ENCODE measurements around the gene TRIP12. TPM values are rescaled to one million over a fixed set of nuclear protein-coding genes. Genes with fewer than 3 reads are reported as not detected.

TRIP12 gene
- total RNA-seq, 4 donors from 2014 or later, result 156 to 182 (median 168) TPM

DNA sequence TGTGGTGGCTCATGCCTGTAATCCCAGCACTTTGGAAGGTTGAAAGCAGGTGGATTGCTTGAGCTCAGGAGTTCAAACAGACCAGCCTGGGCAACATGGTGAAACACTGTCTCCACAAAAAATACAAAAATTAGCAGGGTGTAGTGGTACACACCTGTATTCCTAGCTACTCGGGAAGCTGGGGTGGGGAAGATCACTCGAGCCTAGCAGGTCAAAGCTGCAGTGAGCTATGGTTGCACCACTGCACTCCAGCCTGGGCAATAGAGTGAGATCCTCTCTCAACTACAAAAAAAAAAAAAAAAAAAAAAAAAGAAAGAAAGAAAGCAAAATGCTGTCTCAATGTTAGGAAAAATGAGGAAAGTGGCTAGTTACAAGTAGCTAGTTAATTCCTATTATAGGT lies 56.8 kb downstream of the TRIP12 start:
- H3K27me3 ChIP-seq, result no peaks in the 10 kb centered on the region
- H3K9me3 ChIP-seq, result no peaks in the 10 kb centered on the region
- WGBS, result 94% methylated on average over 2 of the region's 2 CpGs
- no peak overlapping the region for H3K4me3 ChIP-seq
- H3K4me1 ChIP-seq, result peaks cover 0 to 24% (median 17%) of the 10 kb centered on the region in 4 donors
- no peak for DNase-seq (ENCODE audit: extremely low spot score)
- intact Hi-C loops (cut with DNase I), result no loop called here
- TF ChIP-seq EP300 (IDR thresholded peaks at IDR 0.05), result no peak
- TF ChIP-seq POLR2A (IDR thresholded peaks at IDR 0.05; ENCODE audit: low read depth), result no peak
- no peak for TF ChIP-seq CTCF (IDR thresholded peaks at IDR 0.05)
- TF ChIP-seq POLR2AphosphoS5 (IDR thresholded peaks at IDR 0.05), result no peak
- H3K36me3 ChIP-seq, result peaks cover 0 to 4% (median 0%) of the 10 kb centered on the region in 4 donors
- H3K27ac ChIP-seq (replicated peaks in 1 of 4), result no peak overlapping the region

GRCh38 chr2:229861431-229861830 lies 60.4 kb downstream of the TRIP12 start:
- no peak for DNase-seq (ENCODE audit: extremely low spot score)
- Histone ChIP-seq H3K4me3 (no peak overlapping the region), H3K27ac (replicated peaks in 1 of 4) (no peak overlapping the region), H3K4me1 (peaks cover 0 to 9% (median 4%) of the 10 kb centered on the region in 4 donors), H3K36me3 (peaks cover 14 to 27% (median 20%) of the 10 kb centered on the region in 4 donors), H3K27me3 (no peaks in the 10 kb centered on the region), H3K9me3 (no peaks in the 10 kb centered on the region)
- intact Hi-C loops (cut with DNase I), result no loop called here
- TF ChIP-seq CTCF (IDR thresholded peaks at IDR 0.05) (no peak), EP300 (IDR thresholded peaks at IDR 0.05) (no peak), POLR2A (IDR thresholded peaks at IDR 0.05; ENCODE audit: low read depth) (no peak), POLR2AphosphoS5 (IDR thresholded peaks at IDR 0.05) (no peak)

GRCh38 chr2:229860334-229860733 lies 61.5 kb downstream of the TRIP12 start:
- H3K4me1 ChIP-seq, result peaks cover 0 to 6% (median 0%) of the 10 kb centered on the region in 4 donors
- WGBS, result 100% methylated on average over 1 of the region's 1 CpG
- H3K36me3 ChIP-seq, result peaks cover 14 to 32% (median 20%) of the 10 kb centered on the region in 4 donors
- no peak for DNase-seq (ENCODE audit: extremely low spot score)
- H3K27ac ChIP-seq (replicated peaks in 1 of 4), result no peak overlapping the region
- no peaks in the 10 kb centered on the region for H3K27me3 ChIP-seq
- no peak for TF ChIP-seq POLR2A (IDR thresholded peaks at IDR 0.05; ENCODE audit: low read depth)
- no peak for TF ChIP-seq POLR2AphosphoS5 (IDR thresholded peaks at IDR 0.05)
- no peak for TF ChIP-seq EP300 (IDR thresholded peaks at IDR 0.05)
- no peak for TF ChIP-seq CTCF (IDR thresholded peaks at IDR 0.05)
- no peaks in the 10 kb centered on the region for H3K9me3 ChIP-seq
- intact Hi-C loops (cut with DNase I), result no loop called here
- no peak overlapping the region for H3K4me3 ChIP-seq

DNA sequence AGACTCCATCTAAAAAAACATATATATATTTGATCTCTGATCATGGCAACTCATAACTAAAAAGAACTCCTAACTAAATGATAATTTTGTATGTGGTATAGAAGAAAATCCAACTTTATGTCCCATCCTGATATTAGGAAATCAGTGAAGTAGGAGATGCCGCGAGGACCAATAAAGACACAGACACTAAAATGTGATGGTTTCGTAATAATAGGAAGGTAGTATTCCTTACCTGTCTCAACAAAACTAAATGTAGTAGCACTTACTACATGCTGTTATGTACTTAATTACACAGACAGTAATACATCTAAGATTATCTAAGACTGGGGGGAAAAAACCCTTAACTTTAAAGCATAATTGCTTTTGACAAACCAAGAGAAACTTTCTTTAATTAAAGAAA lies 63.5 kb downstream of the TRIP12 start:
- intact Hi-C loops (cut with DNase I), result no loop called here
- WGBS, result 93% methylated on average over 3 of the region's 3 CpGs
- no peaks in the 10 kb centered on the region for H3K9me3 ChIP-seq

More for the DNA sequence above, 63.5 kb downstream of the TRIP12 start:
- Histone ChIP-seq H3K27me3 (no peaks in the 10 kb centered on the region), H3K27ac (replicated peaks in 1 of 4) (no peak overlapping the region), H3K4me3 (no peak overlapping the region), H3K4me1 (peaks cover 0 to 6% (median 0%) of the 10 kb centered on the region in 4 donors), H3K36me3 (peaks cover 14 to 32% (median 20%) of the 10 kb centered on the region in 4 donors)
- DNase-seq (ENCODE audit: extremely low spot score), result no peak
- TF ChIP-seq POLR2AphosphoS5 (IDR thresholded peaks at IDR 0.05) (no peak), CTCF (IDR thresholded peaks at IDR 0.05) (no peak), EP300 (IDR thresholded peaks at IDR 0.05) (no peak), POLR2A (IDR thresholded peaks at IDR 0.05; ENCODE audit: low read depth) (no peak)

Measured in esophagus muscularis mucosa (tissue), 4 donors.